SW 1271 (cell line): Measurements from ENCODE around the gene RARG.
"Not testable (repeated sequence)": the region's sequence is repeated elsewhere in the genome, so short reads cannot be mapped to it uniquely, and the experiment has no call there.

Experiments used
- DNase-seq, 2 experiments: peaks; one replicate each; lab custom pipeline; 2025; lab: John Stamatoyannopoulos, UW

Gene RARG

DNA sequence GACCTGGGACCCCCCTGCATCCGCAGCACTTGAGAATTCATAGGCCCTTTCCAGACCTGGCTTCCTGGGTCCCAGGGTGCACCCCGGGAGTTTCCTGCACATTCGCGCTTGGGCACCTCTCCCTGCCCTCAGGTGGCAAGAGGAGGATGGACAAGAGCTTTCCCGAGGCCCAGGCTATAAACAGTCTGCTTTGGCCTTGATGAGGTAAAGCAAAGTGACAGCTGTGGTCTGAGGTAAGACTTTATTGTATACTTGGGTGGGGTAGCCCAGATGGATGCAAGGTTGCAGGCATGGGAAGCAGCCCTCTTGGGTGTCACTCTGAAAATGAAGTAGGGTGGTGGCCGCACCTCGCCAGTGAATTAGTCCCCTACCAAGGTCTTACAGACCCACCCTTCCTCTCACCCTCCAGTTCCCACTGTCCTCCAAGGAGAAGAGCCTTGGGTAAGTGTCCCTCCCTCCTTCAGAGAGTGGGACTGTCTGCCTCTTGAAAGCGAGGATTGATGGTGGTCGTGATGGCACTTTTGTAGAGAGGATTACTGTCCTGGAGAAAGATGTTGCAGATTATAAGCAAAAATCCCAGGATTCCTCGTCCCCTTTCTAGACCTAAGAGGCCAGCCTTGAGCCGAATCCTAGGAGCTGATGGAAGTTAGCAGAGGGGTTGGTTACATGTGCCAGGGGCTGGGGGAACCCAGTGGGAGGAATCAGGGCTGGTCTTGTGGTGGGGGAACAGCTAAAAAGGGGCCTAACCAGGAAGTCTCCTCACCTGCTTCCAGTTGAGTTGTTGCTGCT, 40.7 kb downstream of the RARG start:
- no peak for DNase-seq

DNA sequence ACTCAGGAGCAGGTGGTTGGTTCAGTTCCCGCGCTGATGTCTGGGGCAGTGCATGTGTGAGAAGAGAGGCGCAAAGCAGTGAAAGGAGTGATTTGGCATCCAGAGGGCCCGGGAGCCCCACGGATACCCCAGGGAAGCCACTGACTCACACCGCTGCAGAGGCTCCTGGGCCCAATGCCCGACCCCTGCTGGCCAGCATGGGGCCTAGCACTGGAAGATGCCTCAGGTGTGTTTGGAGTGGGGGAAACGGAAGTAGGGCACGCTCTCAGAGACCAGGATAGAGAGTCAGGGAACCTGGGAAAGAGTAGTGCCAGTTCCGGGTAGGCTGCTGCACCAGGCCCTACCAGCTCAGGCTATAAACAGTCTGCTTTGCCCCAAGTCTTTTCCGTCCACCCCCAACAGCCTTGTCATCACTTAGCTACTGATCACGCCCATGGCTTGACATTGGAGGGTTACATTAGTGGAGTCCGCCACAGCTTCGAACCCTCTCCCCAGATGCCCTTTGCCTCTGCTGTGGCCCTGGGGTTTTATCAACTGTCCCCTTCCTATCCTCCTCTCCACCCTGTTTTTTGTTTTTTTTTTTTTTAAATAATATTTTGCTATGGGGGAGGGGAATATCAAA, 41.8 kb downstream of the RARG start:
- DNase-seq = peak in 1 of 2 experiments; percentile 8

DNA sequence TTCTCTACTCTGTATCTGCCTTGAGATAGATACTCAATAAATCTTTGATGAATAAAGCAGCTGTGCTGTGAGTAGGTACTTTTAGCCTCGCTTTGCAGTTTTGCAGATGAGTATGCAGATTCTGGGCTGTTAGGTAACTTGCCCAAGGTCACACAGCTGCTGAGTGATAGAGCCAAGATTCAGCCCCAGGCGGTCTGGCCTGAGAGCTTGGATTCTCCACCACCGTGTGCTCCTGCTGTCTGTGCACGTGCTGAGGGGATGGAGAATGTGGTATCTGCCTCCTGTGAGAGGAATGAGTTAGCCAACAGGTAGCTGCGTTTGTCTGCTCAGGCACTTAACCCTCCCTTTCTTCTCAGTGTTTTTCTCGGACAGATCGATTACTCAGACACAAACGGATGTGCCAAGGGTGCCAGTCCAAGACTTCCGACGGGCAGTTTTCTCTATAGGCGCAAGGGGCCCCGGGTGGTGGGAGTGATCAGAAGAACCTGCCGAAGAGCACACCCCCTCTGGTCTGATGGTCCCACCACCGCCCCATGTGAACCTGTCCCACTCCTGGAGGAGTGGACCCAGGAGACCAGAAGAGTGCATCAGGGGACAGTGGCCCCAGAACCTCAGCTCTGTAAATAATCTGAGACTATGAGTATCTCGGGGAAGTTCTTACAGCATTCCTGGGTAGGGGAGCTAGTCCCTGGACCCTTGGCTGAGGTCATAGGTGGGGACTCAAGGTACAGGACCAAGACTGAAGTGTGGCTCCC, 44.7 kb downstream of the RARG start:
- DNase-seq = no peak

DNA sequence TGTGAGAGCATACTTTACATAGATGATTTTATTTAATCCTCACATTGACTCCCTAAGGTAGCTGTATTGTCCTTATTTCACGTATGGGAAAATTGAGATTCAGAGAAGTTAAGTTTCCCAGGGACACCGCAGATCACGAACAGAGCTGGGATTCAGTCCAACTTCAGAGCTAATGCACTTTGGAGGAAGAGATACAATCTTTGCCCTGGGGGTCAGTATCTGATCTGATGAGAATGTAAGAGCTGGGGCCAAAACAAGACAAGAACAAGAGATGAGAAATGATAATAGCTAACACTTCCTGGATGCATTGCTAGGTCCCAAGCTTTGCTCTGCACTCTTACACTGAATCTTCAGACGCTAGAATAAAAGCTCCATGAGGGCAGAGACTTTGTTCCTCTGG, 45.3 kb downstream of the RARG start:
- DNase-seq = no peak

DNA sequence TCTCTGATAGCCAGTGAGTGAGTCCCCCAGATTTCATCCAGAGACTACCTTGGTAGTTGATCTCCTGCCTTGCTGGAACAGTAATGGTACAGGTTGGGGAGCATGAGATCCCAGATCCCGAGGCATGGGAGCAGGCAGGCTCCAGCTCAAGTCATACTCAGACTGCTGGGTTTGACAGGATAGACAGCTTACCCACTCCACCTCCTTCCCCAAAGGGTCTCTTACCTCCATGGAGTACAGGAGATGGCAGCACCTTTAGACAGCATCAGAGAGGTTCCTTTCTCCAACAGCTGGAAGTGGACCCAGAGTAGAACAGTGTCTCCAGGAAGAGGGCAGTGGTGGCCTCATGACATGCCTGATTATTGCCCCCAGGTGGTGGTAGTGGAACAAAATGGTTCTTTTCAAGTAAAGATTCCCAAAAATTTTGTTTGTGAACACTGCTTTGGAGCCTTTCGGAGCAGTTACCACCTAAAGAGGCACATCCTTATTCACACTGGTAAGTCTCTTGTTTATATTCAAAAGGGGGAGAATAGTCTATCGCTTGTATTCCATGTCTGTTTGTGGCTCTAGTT, 46.3 kb downstream of the RARG start:
- DNase-seq = no peak

DNA sequence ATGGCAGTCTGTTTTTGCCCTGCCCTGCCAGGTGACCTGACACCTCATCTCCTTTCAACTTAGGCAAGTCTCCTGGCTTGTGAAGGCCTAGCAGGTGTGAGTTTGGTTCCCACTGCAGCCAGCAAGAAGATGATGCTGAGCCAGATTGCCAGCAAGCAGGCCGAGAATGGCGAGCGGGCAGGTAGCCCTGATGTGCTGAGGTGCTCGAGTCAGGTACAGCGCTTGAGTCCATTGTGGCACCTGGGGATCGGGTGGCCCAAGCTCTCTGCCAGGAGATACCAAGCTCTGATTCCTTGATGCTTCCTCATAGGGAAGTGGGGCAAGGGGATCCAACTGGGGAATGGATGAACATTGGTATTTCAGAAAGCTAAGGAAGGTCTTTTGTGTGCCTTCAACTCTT, 47.2 kb downstream of the RARG start:
- no peak for DNase-seq

DNA sequence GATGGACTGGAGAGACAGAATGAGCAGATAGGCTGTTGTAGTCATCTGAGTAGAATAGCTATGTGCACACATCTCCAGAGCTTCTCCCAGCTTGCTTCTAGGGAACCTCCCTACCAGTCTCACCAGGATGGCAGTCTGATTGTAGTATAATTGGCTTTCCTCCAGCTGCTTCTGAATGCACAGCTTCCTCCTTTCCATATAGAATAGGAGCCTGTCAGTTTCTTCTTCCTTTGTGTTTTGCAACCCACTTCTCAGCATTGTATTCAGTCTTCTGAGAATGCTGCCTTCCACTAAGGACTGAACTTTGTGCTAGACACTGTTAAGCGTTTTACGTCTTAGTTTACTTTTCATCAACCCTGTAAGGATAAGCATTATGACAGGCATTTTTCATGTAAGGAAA, 49.1 kb downstream of the RARG start:
- DNase-seq = no peak

DNA sequence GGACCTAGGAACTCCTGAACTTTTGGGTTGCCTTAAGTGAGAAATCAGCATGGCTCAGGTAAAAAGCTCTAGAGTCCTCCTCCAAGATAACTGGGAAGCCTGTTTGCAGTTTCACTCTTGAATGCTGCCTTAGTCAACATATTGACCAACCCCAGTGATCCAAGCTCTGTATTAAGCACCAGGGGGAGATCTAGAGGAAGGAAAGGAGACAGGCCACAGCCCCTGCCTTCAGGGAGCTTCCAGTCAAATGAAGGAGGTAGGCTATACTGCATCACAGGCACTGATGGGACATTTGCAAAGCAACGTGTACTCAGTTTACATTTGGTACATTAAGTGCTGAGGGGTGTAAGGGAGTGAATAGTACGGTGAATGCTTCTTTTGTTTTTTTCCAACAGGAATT, 50.1 kb downstream of the RARG start:
- no peak for DNase-seq

DNA sequence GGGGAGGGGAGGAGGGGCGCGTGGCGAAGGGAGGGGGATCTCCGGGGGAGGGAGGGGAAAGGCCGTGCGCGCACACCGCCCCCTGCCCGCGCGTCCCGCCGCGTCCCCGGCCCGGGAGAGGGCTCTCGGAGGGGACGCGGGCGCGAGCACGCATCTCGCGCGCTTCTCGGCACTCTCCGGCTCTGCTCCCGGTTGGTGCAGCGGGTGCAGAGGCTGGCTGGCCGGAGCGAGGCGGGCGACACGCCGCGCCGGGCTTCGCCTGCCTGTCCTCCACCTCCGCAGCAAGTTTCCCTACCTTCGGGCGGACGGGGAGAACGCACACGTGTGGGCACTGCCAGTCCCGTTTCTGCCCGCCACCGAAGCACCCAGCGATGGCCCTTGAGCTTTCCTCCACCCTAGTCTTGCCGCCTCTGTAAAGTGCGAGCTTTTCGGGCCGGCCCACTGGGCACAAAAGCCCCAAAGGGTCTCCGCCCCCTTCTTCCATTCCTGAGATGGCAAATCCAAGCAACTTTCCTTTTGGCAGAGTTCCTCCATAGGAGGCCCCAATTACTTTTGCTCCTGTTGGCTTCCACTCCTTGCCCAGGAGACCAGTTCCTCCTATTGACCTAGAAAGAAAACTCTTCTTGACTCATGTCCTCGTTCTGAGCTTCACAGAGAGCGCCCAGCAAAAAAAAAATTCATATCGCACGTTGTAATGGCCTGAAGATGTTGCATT, 50.9 kb downstream of the RARG start:
- peak; percentile 52 to 75 for DNase-seq

DNA sequence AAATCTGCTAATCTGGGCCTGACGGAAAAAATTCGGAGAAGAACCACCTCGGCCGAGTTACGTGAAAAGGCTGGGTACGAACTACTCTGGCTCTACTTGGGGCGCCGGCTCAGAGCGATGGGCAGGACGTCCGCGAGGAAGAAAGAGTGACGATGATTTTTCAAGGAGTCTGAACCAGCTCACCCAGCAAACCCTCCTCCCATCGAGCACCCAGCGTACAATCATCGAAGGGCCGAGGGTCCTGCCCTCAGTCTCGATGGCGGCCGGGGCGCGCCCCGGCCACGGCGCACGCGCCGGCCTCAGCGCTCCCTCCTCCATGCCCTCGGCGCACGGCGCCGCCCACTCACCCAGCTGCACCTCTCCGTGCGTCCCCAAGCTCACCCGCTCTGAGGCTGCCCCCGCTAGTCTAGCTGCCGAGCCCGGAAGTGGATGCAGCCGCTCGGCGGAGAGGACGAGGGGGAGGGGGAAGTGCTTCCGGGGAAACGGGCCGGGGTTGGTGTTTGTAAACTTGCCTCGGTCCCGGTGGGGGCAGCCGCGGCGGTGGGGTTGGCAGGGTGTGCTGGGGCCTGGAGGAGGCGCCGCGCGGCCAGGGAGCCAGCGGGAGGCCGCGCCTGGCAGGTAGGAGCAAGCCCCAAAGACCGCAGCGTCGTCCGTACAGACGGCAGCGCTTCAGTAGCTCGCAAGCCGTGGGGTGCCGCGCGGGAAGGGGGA, 51.6 kb downstream of the RARG start, which contains the start of the genes CSAD and ZNF740:
TSS of gene CSAD (minus strand) at position 706 of the 711 bp plus-strand sequence. CDS start 7,455 bp downstream, outside the sequence.
TSS of gene ZNF740 (plus strand) at position 503 of the 711 bp plus-strand sequence. CDS start 1,262 bp downstream, outside the sequence.
- peak; percentile 97 to 98 for DNase-seq

DNA sequence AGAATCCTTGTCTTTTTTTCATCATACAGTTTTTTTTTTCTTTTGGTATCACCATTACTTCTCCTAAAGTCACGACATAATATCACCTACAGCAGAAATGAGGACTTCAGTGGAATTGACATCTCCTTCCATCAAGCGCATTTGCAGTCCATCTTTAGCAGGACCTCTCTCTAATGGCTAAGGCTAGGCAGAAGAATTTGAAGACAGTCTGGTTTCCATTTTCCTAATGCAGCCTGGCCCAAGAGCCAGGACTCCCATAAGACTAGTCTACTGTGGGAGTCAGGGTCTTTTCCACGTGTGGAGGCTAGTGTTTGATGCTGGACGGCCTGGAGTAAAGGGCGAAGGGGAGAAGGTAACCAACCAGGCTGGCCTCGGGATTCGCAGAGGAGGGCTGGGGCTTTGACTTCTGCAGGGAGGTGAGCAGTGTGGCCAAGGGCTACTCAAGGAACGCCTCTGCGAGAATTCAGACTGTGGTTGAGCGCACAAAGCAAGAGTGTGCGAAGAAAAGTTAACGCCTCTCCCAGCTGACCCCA, 52.3 kb downstream of the RARG start:
- peak in 1 of 2 experiments; percentile 67 for DNase-seq

DNA sequence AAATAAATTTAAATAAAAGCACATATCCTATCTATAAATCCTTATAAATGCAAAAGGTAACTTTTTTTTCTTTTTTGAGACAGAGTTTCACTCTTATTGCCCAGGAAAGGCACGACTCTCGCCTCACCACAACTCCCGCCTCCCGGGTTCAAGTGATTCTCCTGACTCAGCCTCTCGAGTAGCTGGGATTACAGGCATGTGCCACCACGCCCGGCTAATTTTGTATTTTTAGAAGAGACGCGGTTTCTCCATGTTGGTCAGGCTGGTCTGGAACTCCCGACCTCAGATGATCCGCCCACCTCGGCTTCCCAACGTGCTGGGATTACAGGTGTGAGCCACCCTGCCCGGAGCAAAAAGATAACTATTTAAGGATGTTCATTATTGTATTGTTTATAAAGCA, 53.2 kb downstream of the RARG start:
- not testable (repeated sequence) for DNase-seq

DNA sequence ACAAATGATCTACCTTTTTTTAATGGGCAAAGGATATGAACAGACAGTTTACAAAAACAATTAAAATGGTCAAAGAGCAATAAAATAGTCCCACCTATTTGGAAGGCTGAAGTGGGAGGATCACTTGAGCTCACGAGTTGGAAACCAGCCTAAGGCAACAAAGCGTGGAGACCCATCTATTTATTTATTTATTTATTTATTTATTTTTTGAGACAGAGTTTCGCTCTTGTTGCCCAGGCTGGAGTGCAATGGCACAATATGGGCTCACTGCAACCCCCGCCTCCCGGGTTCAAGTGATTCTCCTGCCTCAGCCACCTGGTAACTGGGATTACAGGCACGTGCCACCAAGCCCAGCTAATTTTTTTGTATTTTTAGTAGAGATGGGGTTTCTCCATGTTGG, 54.6 kb downstream of the RARG start:
- not testable (repeated sequence) for DNase-seq

DNA sequence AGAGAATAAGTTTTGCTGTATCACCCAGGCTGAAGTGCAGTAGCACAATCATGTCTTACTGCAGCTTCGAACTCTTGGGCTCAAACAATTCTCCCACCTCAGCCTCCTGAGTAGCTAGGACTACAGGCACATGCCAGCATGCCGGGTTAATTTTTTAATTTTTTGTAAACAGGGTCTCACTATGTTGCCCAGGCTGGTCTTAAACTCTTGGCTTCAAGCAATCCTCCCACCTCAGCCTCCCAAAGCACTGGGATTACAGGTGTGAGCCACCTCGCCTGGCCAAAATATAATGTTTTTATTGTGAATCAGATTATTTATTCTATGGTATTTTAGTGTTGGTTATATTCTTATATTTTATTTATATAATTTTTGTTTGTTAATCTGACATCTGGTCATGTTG, 55.3 kb downstream of the RARG start:
- DNase-seq = no peak

DNA sequence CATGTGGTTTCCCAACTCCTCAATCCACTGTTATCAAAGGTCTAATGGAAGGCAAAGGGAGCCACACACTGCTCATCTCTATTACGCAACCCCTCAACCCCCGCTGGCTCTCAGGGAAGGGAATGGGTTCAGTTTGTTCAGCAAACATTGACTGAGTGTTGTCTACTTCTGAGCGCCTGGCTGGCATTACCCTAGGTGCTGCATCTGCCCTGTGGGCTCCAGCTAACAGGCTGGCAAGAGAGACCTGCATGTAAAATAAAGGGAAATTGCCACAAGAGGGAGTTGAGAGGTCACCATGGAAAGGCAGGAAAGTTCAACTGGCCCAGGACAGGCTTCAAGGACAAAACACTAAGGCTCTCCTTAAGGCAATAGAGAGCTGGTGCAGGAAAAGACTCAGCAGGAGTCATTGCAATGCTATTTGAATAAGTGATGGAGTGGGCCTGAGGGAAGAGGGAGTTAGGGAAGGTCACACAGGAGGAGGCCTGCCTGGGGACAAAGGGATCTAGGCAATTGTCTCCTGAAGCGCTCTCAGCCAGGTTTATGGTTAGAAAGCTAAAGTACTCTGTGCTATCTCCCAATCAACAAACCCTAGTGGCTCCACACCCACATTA, 57.0 kb downstream of the RARG start:
- peak; percentile 25 to 69 for DNase-seq

DNA sequence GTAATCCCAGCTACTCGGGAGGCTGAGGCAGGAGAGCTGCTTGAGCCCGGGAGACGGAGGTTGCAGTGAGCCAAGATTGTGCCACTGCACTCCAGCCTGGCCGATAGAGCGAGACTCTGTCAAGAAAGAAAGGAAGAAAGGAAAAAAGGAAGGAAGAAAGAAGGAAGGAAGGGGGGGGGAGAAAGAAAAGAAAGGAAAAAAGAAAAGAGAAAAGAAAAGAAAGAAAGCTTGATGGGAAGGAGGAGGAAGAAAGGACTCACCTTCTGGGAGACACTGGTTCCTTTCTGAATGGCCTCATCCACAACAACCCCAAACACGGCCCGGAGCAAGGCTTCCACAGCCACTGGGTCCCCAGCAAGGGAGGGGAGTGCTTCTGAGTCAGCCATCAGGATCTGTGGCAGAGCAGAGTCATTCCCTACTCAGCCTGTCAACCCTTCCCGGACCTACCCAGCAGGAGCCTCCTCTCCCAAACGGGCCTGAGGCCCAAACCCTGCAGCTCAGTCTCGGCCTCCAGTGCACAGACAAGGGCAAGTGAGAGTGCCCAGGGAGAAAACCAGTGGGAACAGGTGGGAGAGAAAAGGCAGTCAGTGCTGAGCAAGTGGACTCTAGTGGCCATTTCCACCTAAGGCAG, 58.8 kb downstream of the RARG start:
- no peak for DNase-seq

DNA sequence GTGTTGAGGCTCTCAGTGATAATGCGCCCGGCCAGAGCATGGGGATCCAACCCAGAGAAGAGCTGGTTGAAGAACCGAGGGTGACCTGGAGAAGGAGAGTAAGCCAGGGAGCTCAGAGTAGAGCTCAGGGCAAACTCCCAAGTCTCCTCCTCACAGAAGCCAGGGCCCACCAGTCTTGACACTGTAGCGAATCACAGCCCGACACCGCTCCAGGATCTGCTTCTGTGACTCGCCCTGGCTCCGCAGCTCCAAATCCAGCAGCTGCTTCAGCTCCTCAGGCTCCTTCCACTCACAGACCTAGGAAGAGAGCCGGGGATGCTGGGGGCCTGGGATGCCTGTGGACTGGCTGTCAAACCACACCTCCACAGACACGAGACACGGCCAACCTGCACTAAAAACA, 59.7 kb downstream of the RARG start:
- DNase-seq = no peak

DNA sequence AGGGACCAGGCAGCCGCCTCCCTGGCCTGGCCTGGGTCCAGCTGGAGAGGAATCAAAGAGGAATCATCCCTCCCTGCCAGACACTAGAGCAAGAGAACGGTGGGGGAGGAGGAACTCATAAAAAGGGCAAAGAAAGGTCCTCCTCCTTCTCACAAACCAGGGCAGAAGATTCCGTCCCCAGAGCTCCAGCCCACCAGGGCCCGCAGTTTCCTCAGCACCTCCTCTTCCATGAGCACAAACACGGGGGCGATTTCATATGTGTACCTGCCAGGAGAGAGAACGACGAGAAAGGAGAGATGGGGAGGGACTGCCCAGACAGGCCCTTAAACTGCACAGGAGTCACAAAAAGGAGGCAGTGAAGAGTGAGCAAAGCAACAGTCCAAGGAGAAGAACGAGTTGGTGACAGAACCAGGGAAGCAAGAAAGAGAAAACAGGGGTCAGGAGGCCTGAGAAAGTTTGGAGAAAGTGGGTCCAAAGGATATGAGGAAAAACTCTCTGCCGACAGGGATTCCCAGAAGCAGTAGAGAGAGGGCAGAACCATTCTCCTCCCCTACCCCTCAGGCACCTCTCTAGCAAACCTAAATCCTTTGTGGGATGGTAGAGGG, 60.2 kb downstream of the RARG start:
- no peak for DNase-seq
